CD4-positive, CD25-positive, alpha-beta regulatory T cell (primary cell): ENCODE data around the gene ABRACL. TPM values are rescaled to one million over a fixed set of nuclear protein-coding genes. Genes with fewer than 3 reads are reported as not detected.

Experiments
- ATAC-seq, 2 donors: fragments of 150-1000 bp; cut with Tn5 transposase; one replicate each; pipeline ENCODE4 v1.10.0; 2021; ENCODE audit warnings: low read depth in 2 of 2, moderate number of reproducible peaks in 2 of 2, moderate library complexity in 1 of 2
- DNase-seq, 3 donors: peaks; one replicate each; pipeline versions ENCODE4 v3.0.0 to v3.0.0-alpha.2; 2012 to 2022; ENCODE audit warnings: mixed read lengths in 1 of 3
- H3K27ac ChIP-seq: one replicate; pipeline ENCODE4 v1.7.0; 2013; ENCODE audit warnings: mild to moderate bottlenecking, low read length; ENCODE audit not compliant: insufficient read depth, poor library complexity, severe bottlenecking
- H3K27me3 ChIP-seq: one replicate; pipeline ENCODE4 v1.7.0; 2013; ENCODE audit warnings: low read length; ENCODE audit not compliant: control insufficient read depth, insufficient read depth
- H3K36me3 ChIP-seq: one replicate; pipeline ENCODE4 v1.7.0; 2013; ENCODE audit warnings: mild to moderate bottlenecking, low read length, moderate library complexity; ENCODE audit not compliant: control insufficient read depth, insufficient read depth
- H3K4me1 ChIP-seq: 2 replicates; pipeline ENCODE4 v1.7.0; 2013; ENCODE audit warnings: mild to moderate bottlenecking, low read length; ENCODE audit not compliant: insufficient read depth, control insufficient read depth, poor library complexity, severe bottlenecking
- H3K4me3 ChIP-seq: one replicate; pipeline ENCODE4 v1.7.0; 2013; ENCODE audit warnings: low read depth, mild to moderate bottlenecking, low read length, moderate library complexity
- H3K9me3 ChIP-seq, 2 experiments: 1 replicate in 1 of 2; 2 replicates in 1 of 2; pipeline ENCODE4 v1.7.0; 2013; ENCODE audit warnings: low read length in 2 of 2, mild to moderate bottlenecking in 1 of 2, moderate library complexity in 1 of 2; ENCODE audit not compliant: control insufficient read depth in 2 of 2
- H3K27ac Mint-ChIP-seq, 3 donors: one replicate each; pipeline ENCODE4 v1.8.0; 2020 to 2022; ENCODE audit warnings: mild to moderate bottlenecking in 3 of 3, mixed read lengths in 3 of 3, moderate library complexity in 2 of 3
- H3K27me3 Mint-ChIP-seq: one replicate; pipeline ENCODE4 v1.8.0; 2022; ENCODE audit warnings: mild to moderate bottlenecking, mixed read lengths
- H3K36me3 Mint-ChIP-seq: one replicate; pipeline ENCODE4 v1.8.0; 2020; ENCODE audit warnings: mixed read lengths
- H3K4me1 Mint-ChIP-seq, 4 donors: one replicate each; pipeline ENCODE4 v1.8.0; 2020 to 2022; ENCODE audit warnings: mixed read lengths in 4 of 4, mild to moderate bottlenecking in 1 of 4
- H3K4me3 Mint-ChIP-seq, 4 donors: one replicate each; pipeline ENCODE4 v1.8.0; 2020 to 2022; ENCODE audit warnings: mild to moderate bottlenecking in 4 of 4, mixed read lengths in 4 of 4, moderate library complexity in 3 of 4
- H3K9me3 Mint-ChIP-seq, 7 donors: one replicate each; pipeline ENCODE4 v1.8.0; 2020 to 2022; ENCODE audit warnings: mixed read lengths in 7 of 7, mild to moderate bottlenecking in 3 of 7, moderate library complexity in 2 of 7
- polyA plus RNA-seq, 4 donors: library from polyadenylated mRNA; unstranded; fragments of 300-500 nt; fragmentation: Illumina TruSeq; gene quantifications; one replicate each; pipeline ENCODE4 v1.2.3, GENCODE V29; 2021
- total RNA-seq: library from RNA; stranded (reverse); gene quantifications from one replicate; pipeline ENCODE4 v1.2.3, GENCODE V29; 2022

The ABRACL gene, protein sequence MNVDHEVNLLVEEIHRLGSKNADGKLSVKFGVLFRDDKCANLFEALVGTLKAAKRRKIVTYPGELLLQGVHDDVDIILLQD
- total RNA-seq = 43.8 TPM
- polyA plus RNA-seq = 100 to 1,000 TPM; 160 to 194 (median 172) TPM

- Mint-ChIP-seq H3K9me3 (no peaks in the 10 kb centered on the region), H3K36me3 (peaks cover 6% of the 10 kb centered on the region), H3K4me3 (peak within 1 kb of the TSS in 3 of 4 donors; percentile 95 to 96 (median 95)), H3K27ac (peak within 1 kb of the TSS; percentile 86 to 94 (median 92)), H3K4me1 (peaks cover 22 to 32% (median 27%) of the 10 kb centered on the region in 4 donors), H3K27me3 (no peaks in the 10 kb centered on the region)
- peak; percentile 50 to 90 (median 56) for DNase-seq
- Histone ChIP-seq H3K36me3 (peaks cover 11% of the 10 kb centered on the region), H3K27ac (peak within 1 kb of the TSS; percentile 86), H3K4me1 (peaks cover 34% of the 10 kb centered on the region), H3K27me3 (no peaks in the 10 kb centered on the region), H3K9me3 (no peaks in the 10 kb centered on the region), H3K4me3 (peak within 1 kb of the TSS; percentile 97)
- ATAC-seq = peak; percentile 70 to 76
Observed at GRCh38 chr6:139028658-139029469, at the start of gene ABRACL. ABRACL (plus strand) TSS chr6:139028745; CDS start chr6:139034161, 5,416 bp downstream.

DNA sequence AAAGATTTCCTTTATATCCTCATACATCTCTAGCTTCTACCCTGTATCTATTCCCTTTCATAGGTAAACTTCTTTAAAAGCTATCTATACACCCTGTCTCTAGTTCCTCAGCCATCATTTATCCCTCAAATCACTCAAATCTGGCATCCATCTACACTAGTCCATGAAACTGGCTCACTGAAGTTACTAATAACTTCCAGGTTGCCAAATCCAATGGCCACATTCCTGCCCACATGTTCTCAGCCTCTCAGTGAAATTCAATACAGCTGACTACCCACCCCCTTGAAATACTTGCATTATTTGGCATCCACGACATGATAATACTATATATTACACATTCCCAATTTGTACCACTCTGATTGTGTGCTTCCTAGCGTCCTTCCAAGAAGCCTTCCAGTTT, 49.2 kb upstream of the ABRACL start:
- no peak for ATAC-seq
- no peak overlapping the region for H3K27ac ChIP-seq
- H3K9me3 ChIP-seq = no peaks in the 10 kb centered on the region
- H3K9me3 Mint-ChIP-seq = no peaks in the 10 kb centered on the region
- H3K4me1 ChIP-seq = peaks cover 20% of the 10 kb centered on the region
- H3K36me3 ChIP-seq = no peaks in the 10 kb centered on the region
- no peak overlapping the region for H3K4me3 ChIP-seq
- no peaks in the 10 kb centered on the region for H3K27me3 Mint-ChIP-seq
- H3K27me3 ChIP-seq = no peaks in the 10 kb centered on the region
- H3K27ac Mint-ChIP-seq = peak overlapping the region in 2 of 3 donors; percentile 11 to 27
- peaks cover 3% of the 10 kb centered on the region for H3K36me3 Mint-ChIP-seq
- H3K4me3 Mint-ChIP-seq = peak overlapping the region in 1 of 4 donors; percentile 64
- no peak for DNase-seq
- H3K4me1 Mint-ChIP-seq = peaks cover 21 to 59% (median 50%) of the 10 kb centered on the region in 4 donors

- Histone ChIP-seq H3K27ac (no peak overlapping the region), H3K4me1 (peaks cover 23% of the 10 kb centered on the region), H3K36me3 (no peaks in the 10 kb centered on the region), H3K9me3 (no peaks in the 10 kb centered on the region), H3K4me3 (no peak overlapping the region), H3K27me3 (no peaks in the 10 kb centered on the region)
- H3K27me3 Mint-ChIP-seq = no peaks in the 10 kb centered on the region
- H3K4me1 Mint-ChIP-seq = peaks cover 18 to 52% (median 48%) of the 10 kb centered on the region in 4 donors
- H3K27ac Mint-ChIP-seq = peak overlapping the region in 2 of 3 donors; percentile 32 to 48
- DNase-seq (no peak), ATAC-seq (no peak)
- peaks cover 3% of the 10 kb centered on the region for H3K36me3 Mint-ChIP-seq
- H3K4me3 Mint-ChIP-seq = peak overlapping the region in 1 of 4 donors; percentile 20
- H3K9me3 Mint-ChIP-seq = no peaks in the 10 kb centered on the region
Observed at GRCh38 chr6:138979813-138980668, 48.5 kb upstream of the ABRACL start.

GRCh38 chr6:138981416-138981815, 47.1 kb upstream of the ABRACL start:
- Histone ChIP-seq H3K4me3 (no peak overlapping the region), H3K9me3 (no peaks in the 10 kb centered on the region), H3K27ac (no peak overlapping the region), H3K4me1 (peaks cover 37% of the 10 kb centered on the region), H3K27me3 (no peaks in the 10 kb centered on the region), H3K36me3 (no peaks in the 10 kb centered on the region)
- DNase-seq = no peak
- no peaks in the 10 kb centered on the region for H3K27me3 Mint-ChIP-seq
- H3K27ac Mint-ChIP-seq = no peak overlapping the region
- no peak overlapping the region for H3K4me3 Mint-ChIP-seq
- H3K36me3 Mint-ChIP-seq = peaks cover 3% of the 10 kb centered on the region
- no peaks in the 10 kb centered on the region for H3K9me3 Mint-ChIP-seq
- H3K4me1 Mint-ChIP-seq = peaks cover 22 to 43% (median 41%) of the 10 kb centered on the region in 4 donors
- no peak for ATAC-seq

- Mint-ChIP-seq H3K27ac (peak overlapping the region; percentile 2 to 84 (median 70)), H3K4me1 (peaks cover 11 to 19% (median 15%) of the 10 kb centered on the region in 4 donors), H3K9me3 (no peaks in the 10 kb centered on the region), H3K4me3 (peak overlapping the region in 1 of 4 donors; percentile 88), H3K36me3 (no peaks in the 10 kb centered on the region), H3K27me3 (peaks cover 5% of the 10 kb centered on the region)
- no peaks in the 10 kb centered on the region for H3K36me3 ChIP-seq
- H3K4me3 ChIP-seq = peak overlapping the region; percentile 91
- peaks cover 52% of the 10 kb centered on the region for H3K4me1 ChIP-seq
- H3K9me3 ChIP-seq = no peaks in the 10 kb centered on the region
- DNase-seq = peak in 1 of 3 donors; percentile 42
- ATAC-seq = peak; percentile 14 to 17
- no peak overlapping the region for H3K27ac ChIP-seq
- peaks cover 3% of the 10 kb centered on the region for H3K27me3 ChIP-seq
Observed at GRCh38 chr6:138986578-138986977, 42.0 kb upstream of the ABRACL start.

DNA sequence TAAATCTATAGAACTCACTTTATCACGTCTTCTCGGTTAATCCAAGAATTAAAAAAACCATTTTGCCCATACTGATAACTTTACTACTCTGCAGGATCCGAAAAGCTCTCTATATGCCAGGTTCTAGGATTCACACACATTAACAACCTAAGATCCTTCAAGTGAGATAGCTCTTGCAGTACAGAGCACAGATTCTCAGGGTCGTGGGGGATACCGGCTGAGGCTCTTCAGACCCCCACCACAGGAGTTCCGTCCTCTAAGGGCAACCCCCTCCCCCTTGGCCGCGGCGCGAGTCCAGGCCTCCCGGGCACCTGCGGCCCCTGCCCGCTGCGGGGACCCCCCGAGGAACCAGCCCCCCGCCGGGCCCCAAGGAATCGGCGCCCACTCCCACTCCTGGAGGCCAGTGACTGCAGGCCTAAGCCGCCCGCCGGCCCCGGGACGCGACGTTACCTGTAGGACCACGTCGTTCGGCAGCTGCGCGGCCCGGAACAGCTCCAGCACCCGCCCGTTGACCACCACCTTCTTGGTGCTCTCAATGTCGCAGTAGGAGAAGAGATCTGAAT, 41.4 kb upstream of the ABRACL start:
- Histone ChIP-seq H3K36me3 (no peaks in the 10 kb centered on the region), H3K27me3 (peaks cover 3% of the 10 kb centered on the region), H3K9me3 (no peaks in the 10 kb centered on the region), H3K27ac (peak overlapping the region; percentile 76), H3K4me1 (peaks cover 52% of the 10 kb centered on the region), H3K4me3 (peak overlapping the region; percentile 91)
- Mint-ChIP-seq H3K4me1 (peaks cover 7 to 16% (median 12%) of the 10 kb centered on the region in 4 donors), H3K27me3 (peaks cover 5% of the 10 kb centered on the region), H3K36me3 (no peaks in the 10 kb centered on the region), H3K4me3 (peak overlapping the region in 3 of 4 donors; percentile 86 to 89 (median 88)), H3K9me3 (no peaks in the 10 kb centered on the region), H3K27ac (peak overlapping the region; percentile 70 to 86 (median 86))
- DNase-seq = peak in 1 of 3 donors; percentile 17
- ATAC-seq = no peak
